HepG2 (cell line): ENCODE data around the gene SH3GL1. TPM values are rescaled to one million over a fixed set of nuclear protein-coding genes. Genes with fewer than 3 reads are reported as not detected.
A peak's percentile ranks its signal among the peaks of the same experiment; 100 is the strongest.

Experiments
- ATF1 ChIP-seq: IDR thresholded peaks from 2 replicates; pipeline ENCODE4 v1.6.1; 2016; ENCODE audit warnings: mild to moderate bottlenecking, control low read depth
- CBFB ChIP-seq: sonication (generic); formaldehyde crosslinking; IDR thresholded peaks from 2 replicates; pipeline ENCODE4 v1.4.0; 2020; ENCODE audit warnings: missing genetic modification reagents
- EEA1 ChIP-seq: sonication (generic); formaldehyde crosslinking; IDR thresholded peaks from 2 replicates; pipeline ENCODE4 v1.5.1; 2020; ENCODE audit warnings: mild to moderate bottlenecking, missing genetic modification reagents, borderline replicate concordance
- ELK4 ChIP-seq: sonication (generic); formaldehyde crosslinking; IDR thresholded peaks from 2 replicates; pipeline ENCODE4 v1.9.0; 2021; ENCODE audit warnings: missing genetic modification reagents, borderline replicate concordance
- FOXA1 ChIP-seq, 2 experiments: fragments of 450-650 bp in 1 of 2; sonication (generic) in 1 of 2; formaldehyde crosslinking in 1 of 2; IDR thresholded peaks; 2 replicates each; pipeline versions ENCODE4 v1.4.0 to v1.6.1; 2016 to 2020; ENCODE audit warnings: missing genetic modification reagents in 1 of 2
- GABPA ChIP-seq, 2 experiments: IDR thresholded peaks; 2 replicates each; pipeline ENCODE4 v1.6.1; 2011 to 2016; ENCODE audit warnings: low read depth in 2 of 2, low read length in 1 of 2, missing biosample characterization in 1 of 2, missing genetic modification characterization in 1 of 2
- HES4 ChIP-seq: sonication (generic); formaldehyde crosslinking; IDR thresholded peaks from 2 replicates; pipeline ENCODE4 v1.9.0; 2021; ENCODE audit warnings: mild to moderate bottlenecking, missing genetic modification reagents, borderline replicate concordance
- KDM2A ChIP-seq: sonication (generic); formaldehyde crosslinking; IDR thresholded peaks from 2 replicates; pipeline ENCODE4 v1.4.0; 2020; ENCODE audit warnings: low read depth, missing genetic modification reagents, borderline replicate concordance
- MBNL3 ChIP-seq: fragments of 250-450 bp; sonication (Bioruptor Pico); conservative IDR thresholded peaks from 2 replicates; pipeline ENCODE4 v1.8.0; 2022; ENCODE audit warnings: mild to moderate bottlenecking, inconsistent platforms
- MEIS2 ChIP-seq: sonication (generic); formaldehyde crosslinking; IDR thresholded peaks from 2 replicates; pipeline ENCODE4 v1.9.0; 2021; ENCODE audit warnings: mild to moderate bottlenecking, missing genetic modification reagents
- MIXL1 ChIP-seq: IDR thresholded peaks from 2 replicates; pipeline ENCODE4 v1.6.1; 2016
- NFKBIZ ChIP-seq: IDR thresholded peaks from 2 replicates; pipeline ENCODE4 v1.6.1; 2018; ENCODE audit warnings: missing genetic modification reagents, missing compliant biosample characterization
- PLSCR1 ChIP-seq: sonication (generic); formaldehyde crosslinking; IDR thresholded peaks from 2 replicates; pipeline ENCODE4 v1.5.0; 2020; ENCODE audit warnings: missing genetic modification reagents, mild to moderate bottlenecking, borderline replicate concordance
- RAD21 ChIP-seq: fragments of 450-650 bp; formaldehyde crosslinking; IDR thresholded peaks from 2 replicates; pipeline ENCODE4 v1.5.0; 2020; ENCODE audit warnings: mild to moderate bottlenecking
- SP5 ChIP-seq: IDR thresholded peaks from 2 replicates; pipeline ENCODE4 v1.6.1; 2016; ENCODE audit warnings: low read depth, borderline replicate concordance
- ZC3H4 ChIP-seq: sonication (generic); formaldehyde crosslinking; IDR thresholded peaks from 2 replicates; pipeline ENCODE4 v1.4.0; 2020; ENCODE audit warnings: missing genetic modification reagents, borderline replicate concordance
- ZFP62 ChIP-seq: sonication (generic); formaldehyde crosslinking; IDR thresholded peaks from 2 replicates; pipeline ENCODE4 v1.4.0; 2020; ENCODE audit warnings: missing genetic modification reagents
- ZNF775 ChIP-seq: sonication (generic); formaldehyde crosslinking; IDR thresholded peaks from 2 replicates; pipeline ENCODE4 v1.4.0; 2020; ENCODE audit warnings: missing genetic modification reagents, mild to moderate bottlenecking, moderate library complexity, borderline replicate concordance
- polyA plus RNA-seq, 8 experiments: library from polyadenylated mRNA; depleted of rRNA in 3 of 8; stranded (reverse) in 7 of 8; unstranded in 1 of 8; fragments of >200 nt; fragmentation: Illumina TruSeq in 4 of 8; extraction: Trizol in 4 of 8; gene quantifications; 2 replicates each; pipeline versions ENCODE4 v1.2.1 to v1.2.3, GENCODE V29; 2011 to 2016; ENCODE audit warnings: low read depth in 4 of 8, missing spikeins in 1 of 8, mixed read lengths in 1 of 8; ENCODE audit not compliant: insufficient read depth in 1 of 8
- total RNA-seq, 5 experiments: library from RNA; depleted of rRNA; stranded (reverse); fragments of >200 nt; fragmentation: Illumina TruSeq; extraction: Trizol; gene quantifications; 2 replicates each; pipeline ENCODE4 v1.2.3, GENCODE V29; 2016; ENCODE audit warnings: low read depth in 1 of 5
- TF ChIP-seq, protein P1 (sequence below): sonication (generic); formaldehyde crosslinking; IDR thresholded peaks from 2 replicates; pipeline ENCODE4 v1.9.0; 2021; ENCODE audit warnings: mild to moderate bottlenecking, missing genetic modification reagents
- TF ChIP-seq, protein P2 (sequence below): IDR thresholded peaks from 2 replicates; pipeline ENCODE4 v1.6.1; 2012; ENCODE audit warnings: inconsistent platforms

Gene SH3GL1
- total and polyA plus RNA-seq, 2 of the 13 experiments (the other 11 are each of a cell fraction or from before 2014, with no cell fraction given) = 33.0 to 45.1 TPM

- TF ChIP-seq, protein P1, sequence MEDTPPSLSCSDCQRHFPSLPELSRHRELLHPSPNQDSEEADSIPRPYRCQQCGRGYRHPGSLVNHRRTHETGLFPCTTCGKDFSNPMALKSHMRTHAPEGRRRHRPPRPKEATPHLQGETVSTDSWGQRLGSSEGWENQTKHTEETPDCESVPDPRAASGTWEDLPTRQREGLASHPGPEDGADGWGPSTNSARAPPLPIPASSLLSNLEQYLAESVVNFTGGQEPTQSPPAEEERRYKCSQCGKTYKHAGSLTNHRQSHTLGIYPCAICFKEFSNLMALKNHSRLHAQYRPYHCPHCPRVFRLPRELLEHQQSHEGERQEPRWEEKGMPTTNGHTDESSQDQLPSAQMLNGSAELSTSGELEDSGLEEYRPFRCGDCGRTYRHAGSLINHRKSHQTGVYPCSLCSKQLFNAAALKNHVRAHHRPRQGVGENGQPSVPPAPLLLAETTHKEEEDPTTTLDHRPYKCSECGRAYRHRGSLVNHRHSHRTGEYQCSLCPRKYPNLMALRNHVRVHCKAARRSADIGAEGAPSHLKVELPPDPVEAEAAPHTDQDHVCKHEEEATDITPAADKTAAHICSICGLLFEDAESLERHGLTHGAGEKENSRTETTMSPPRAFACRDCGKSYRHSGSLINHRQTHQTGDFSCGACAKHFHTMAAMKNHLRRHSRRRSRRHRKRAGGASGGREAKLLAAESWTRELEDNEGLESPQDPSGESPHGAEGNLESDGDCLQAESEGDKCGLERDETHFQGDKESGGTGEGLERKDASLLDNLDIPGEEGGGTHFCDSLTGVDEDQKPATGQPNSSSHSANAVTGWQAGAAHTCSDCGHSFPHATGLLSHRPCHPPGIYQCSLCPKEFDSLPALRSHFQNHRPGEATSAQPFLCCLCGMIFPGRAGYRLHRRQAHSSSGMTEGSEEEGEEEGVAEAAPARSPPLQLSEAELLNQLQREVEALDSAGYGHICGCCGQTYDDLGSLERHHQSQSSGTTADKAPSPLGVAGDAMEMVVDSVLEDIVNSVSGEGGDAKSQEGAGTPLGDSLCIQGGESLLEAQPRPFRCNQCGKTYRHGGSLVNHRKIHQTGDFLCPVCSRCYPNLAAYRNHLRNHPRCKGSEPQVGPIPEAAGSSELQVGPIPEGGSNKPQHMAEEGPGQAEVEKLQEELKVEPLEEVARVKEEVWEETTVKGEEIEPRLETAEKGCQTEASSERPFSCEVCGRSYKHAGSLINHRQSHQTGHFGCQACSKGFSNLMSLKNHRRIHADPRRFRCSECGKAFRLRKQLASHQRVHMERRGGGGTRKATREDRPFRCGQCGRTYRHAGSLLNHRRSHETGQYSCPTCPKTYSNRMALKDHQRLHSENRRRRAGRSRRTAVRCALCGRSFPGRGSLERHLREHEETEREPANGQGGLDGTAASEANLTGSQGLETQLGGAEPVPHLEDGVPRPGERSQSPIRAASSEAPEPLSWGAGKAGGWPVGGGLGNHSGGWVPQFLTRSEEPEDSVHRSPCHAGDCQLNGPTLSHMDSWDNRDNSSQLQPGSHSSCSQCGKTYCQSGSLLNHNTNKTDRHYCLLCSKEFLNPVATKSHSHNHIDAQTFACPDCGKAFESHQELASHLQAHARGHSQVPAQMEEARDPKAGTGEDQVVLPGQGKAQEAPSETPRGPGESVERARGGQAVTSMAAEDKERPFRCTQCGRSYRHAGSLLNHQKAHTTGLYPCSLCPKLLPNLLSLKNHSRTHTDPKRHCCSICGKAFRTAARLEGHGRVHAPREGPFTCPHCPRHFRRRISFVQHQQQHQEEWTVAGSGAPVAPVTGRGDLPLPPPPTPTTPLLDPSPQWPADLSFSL = no peak
- TF ChIP-seq KDM2A (CRISPR knock-in tag) (peak; percentile 90), MIXL1 (CRISPR knock-in tag) (no peak), NFKBIZ (CRISPR knock-in tag) (peak; percentile 86), MBNL3 (CRISPR knock-in tag) (no peak), ZNF775 (CRISPR knock-in tag) (no peak; the same call in 1 of the 2 replicates), PLSCR1 (CRISPR knock-in tag) (no peak), CBFB (CRISPR knock-in tag) (0 out of 2 replicates have a peak, but pooled peaks have one; percentile 56), ATF1 (CRISPR knock-in tag) (no peak), ZC3H4 (CRISPR knock-in tag) (peak; percentile 48; the same call in 1 of the 2 replicates), HES4 (CRISPR knock-in tag) (no peak), SP5 (0 out of 2 replicates have a peak, but pooled peaks have one; percentile 44), MEIS2 (CRISPR knock-in tag) (peak; percentile 24; the same call in 1 of the 2 replicates), ELK4 (CRISPR knock-in tag) (no peak), FOXA1 (IDR thresholded peaks at IDR 0.05) (no peak), FOXA1 (CRISPR knock-in tag; IDR thresholded peaks at IDR 0.05) (peak; percentile 8; the same call in 1 of the 2 replicates), RAD21 (CRISPR knock-in tag) (peak; percentile 71), EEA1 (CRISPR knock-in tag) (no peak), GABPA (IDR thresholded peaks at IDR 0.05; ENCODE audit: low read depth, low read length) (no peak), GABPA (CRISPR knock-in tag; IDR thresholded peaks at IDR 0.05; ENCODE audit: low read depth) (peak; percentile 46), ZFP62 (CRISPR knock-in tag) (no peak)
- TF ChIP-seq, protein P2, sequence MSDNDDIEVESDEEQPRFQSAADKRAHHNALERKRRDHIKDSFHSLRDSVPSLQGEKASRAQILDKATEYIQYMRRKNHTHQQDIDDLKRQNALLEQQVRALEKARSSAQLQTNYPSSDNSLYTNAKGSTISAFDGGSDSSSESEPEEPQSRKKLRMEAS = peak; percentile 94
Observed at GRCh38 chr19:4374498-4375163, 25.7 kb downstream of the SH3GL1 start (continued).
